HUDEP-2 (cell line): ENCODE measurements around the gene SUGCT.
"Not testable (repeated sequence)": the region's sequence is repeated elsewhere in the genome, so short reads cannot be mapped to it uniquely, and the experiment has no call there.

Experiments
- DNase-seq, 76 experiments: peaks; one replicate each; lab custom pipeline; 2025; ENCODE audit not compliant: unreplicated experiment in 76 of 76; lab: John Stamatoyannopoulos, UW

Gene SUGCT

DNA sequence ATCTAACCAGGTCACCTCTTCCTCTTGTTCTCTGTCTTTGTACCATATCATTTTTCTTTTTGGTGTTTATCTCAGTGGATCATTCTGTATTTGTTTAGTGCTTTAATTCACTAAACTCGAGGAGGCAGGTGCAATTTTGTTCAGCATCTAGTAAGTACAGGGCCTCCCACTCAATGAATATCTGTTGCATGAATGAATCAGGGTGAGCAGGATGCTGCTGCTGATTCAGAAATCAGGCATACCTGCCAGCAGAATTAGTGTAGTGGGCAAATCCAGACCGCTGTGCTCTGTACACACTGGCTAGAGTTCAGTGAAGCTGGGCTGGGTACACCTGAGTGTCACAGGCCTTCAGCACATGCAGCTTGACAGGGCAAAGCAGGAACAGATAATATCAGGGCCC is 511.9 kb downstream of the SUGCT start:
- no peak for DNase-seq

DNA sequence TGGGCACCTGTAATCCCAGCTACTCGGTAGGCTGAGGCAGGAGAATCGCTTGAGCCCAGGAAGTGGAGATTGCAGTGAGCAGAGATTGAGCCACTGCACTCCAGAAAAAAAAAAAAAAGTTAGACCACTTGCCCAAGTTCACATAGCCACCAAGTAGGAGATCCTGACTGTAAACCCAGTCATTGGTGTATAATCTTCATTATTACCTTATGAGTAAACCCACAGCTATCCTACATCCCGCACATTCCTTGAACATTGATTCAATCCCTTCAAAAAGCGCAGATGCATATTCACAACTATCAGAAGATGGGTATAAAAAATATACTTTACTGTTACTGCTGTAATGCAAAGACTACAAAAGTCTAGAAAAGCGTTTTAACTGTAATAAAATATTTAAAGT is 512.9 kb downstream of the SUGCT start:
- DNase-seq: no peak

DNA sequence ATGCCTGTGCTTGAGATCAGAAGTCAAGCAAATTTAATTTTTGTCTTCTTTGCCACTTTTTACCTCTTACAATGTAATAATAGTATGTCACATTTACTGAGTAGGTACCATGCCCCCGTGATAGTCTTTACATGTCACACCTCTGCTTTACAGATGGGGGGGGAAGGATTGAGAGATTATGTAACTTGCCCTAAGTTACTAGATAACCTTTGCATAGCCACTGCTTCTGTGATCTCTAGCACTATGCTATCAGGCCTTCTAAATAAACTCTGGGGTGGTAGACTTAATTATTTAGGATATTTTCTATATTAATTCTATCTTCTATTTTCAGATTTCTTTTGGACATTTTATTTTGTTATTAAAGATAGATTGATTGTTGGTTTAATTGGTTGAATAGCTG is 514.4 kb downstream of the SUGCT start:
- no peak for DNase-seq

DNA sequence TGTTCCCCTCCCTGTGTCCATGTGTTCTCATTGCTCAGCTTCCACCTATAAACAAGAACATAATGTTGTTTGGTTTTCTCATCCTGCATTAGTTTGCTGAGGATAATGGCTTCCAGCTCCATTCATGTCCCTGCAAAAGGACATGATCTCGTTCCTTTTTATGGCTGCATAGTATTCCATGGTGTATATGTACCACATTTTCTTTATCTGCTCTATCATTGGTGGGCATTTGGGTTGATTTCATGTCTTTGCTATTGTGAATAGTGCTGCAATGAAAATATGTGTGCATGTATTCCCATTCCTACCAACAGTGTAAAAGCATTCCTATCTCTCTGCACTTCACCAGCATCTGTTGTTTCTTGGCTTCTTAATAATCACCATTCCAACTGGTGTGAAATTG is 516.1 kb downstream of the SUGCT start:
- DNase-seq: not testable (repeated sequence)

DNA sequence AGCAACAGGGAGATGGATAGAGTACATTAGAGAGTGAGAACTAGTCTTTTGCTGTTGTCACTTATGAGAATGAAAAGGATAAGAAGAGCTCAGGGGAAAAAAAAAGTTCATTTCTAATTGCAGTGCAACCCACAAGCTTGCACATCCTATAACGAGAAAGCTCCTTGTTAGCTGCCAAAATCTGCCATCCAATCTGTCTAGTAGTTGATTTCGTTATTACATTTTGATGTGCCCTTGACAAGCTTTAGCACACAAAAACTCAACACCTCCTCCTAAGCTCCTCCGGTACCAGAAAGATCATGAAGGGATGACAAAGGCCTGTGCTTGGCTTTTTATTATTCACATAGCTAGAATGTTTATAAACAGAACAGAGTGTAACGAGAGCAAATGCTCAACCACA is 519.4 kb downstream of the SUGCT start:
- no peak for DNase-seq

DNA sequence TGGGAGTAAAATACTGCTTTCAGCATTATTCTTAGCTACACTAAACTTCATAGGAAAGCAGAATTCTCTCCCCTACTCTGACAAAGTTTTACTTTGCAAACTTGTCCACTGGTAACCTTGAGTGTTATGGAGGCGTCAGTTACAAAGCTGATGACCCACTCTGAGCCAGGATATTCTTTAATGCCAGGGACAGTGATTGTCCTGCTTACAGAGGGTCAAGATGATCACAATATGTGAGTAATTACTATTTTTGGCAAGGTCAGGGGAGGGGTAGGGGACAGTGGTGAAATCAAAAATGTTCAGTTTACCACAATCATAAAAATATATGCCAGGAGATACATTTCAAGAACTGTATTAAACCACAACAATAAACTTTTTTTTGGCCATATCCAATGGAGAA is 520.6 kb downstream of the SUGCT start:
- DNase-seq: no peak

DNA sequence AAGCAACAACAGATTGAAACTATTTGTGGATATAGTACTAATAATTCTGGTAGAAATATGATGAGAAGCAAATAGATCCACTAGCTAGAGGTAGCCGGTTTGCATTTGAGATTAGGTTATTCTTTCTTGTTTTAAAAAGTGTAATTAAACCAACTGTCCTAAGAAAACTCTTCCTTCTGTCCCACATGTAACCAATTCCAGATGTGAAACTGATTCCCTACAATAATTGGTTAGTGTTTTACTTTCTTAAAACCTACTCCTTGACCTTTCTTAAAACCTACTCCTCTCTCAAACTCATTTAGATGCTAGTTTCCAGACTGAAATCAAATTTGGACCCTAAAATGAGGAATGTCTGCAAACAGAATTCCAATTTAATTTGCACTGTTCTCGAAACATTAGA is 521.5 kb downstream of the SUGCT start:
- no peak for DNase-seq

DNA sequence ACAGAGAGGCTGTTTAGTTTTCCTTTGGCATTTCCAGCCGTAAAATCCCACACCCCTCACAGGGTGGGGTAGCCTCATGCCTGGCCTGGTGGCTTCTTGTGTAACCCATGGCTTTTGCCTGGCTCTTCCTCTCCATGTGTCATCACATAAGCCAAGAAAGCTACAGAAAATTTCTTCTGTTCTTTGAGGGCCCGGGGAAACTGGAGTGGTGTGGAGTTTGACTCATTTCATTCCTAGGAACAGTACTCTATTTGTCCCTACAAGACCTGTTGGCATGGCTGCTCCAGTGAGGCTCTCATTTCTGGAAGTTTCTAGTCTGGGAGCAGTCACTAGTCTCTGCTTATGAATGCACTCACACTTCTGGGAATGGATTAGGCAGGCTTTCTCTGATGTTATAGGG is 523.9 kb downstream of the SUGCT start:
- DNase-seq: no peak

DNA sequence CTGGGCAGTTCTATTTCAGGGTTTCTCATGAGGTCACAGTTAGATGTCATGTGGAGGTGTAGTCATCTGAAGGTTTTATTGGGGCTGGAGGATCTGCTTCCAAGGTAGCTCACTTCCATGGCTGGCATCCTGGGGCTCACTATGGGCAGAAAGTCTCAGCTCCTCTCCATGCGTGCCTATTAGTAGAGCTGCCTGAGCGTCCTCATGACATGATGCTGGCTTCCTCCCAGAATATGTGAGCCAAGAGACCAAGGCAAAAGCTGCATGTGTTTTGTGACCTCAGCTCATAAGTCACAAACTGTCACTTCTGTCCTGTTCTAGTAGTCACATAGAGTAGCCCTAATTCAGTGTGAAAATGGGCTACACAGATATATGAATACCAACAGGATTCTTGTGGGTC is 524.4 kb downstream of the SUGCT start:
- DNase-seq: no peak

DNA sequence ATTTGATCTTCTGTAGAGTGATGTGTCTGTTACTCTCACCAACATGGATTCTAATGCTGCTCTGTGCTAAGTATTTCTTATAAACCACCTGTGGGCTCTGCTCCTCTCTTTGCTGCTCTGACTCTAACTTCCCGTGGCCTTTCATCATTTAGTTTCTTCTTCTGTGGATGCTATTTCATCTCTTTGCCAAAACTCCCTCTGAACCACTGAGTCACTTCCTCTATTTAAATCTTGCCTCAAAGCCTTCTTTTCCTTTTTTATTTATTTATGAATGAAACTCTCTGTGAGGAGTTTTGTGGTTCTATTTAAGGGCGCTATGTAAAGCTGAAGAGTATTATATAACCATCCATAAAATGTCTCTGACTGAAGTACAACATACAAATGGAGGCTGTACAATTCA is 538.5 kb downstream of the SUGCT start:
- no peak for DNase-seq

DNA sequence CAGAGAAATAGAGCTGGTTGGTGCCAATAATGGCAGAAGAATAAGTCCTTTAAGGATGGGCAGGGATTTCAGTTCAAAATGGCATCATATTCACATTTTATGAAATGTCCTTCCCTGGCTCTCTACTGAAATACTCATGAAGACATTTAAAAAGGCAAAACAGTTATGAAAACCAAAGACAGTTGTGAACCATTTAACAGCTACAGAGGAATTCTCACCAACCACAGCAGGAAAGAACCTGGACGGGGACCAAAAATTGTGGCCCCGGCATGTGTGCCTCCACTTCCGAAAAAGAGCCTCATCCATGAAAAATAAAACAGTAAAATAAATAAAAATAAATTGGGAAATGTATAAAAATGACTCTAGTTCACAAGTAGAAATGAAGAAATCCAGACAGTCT is 539.5 kb downstream of the SUGCT start:
- no peak for DNase-seq

DNA sequence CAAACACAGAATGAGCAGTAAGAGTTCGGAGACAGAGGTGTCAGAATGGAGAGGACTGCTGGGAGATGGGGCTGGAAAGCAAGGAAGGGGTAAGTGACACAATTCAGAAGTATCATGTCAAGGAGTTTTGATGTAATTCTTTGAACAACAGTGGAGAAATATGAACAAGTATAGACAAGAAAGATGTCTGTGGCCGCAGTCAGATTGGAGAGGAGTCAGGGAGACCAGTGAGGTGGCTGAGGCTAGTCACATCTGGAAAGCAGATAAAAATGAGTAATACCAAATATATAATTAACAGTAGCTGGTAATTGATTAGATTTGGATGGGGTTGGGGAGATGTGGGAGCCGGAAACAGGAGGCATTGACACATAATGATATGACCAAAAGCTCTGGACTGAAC is 540.9 kb downstream of the SUGCT start:
- DNase-seq: no peak

DNA sequence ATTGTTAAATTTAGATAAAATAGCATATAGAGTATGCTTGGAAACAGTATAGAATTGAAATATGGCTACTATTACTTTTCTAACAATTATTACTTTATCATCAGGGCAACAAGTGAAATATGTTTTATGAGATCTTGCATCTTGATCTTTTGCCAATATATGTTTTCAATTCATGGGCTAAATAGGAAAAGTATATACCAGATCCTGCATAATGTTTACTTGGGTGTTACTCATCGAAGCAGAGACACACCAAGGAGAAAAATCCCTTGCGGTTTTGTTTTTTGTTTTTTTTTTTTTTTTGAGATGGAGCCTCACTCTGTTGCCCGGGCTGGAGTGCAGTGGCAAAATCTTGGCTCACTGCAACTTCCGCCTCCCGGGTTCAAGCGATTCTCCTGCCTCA is 541.4 kb downstream of the SUGCT start:
- no peak for DNase-seq

DNA sequence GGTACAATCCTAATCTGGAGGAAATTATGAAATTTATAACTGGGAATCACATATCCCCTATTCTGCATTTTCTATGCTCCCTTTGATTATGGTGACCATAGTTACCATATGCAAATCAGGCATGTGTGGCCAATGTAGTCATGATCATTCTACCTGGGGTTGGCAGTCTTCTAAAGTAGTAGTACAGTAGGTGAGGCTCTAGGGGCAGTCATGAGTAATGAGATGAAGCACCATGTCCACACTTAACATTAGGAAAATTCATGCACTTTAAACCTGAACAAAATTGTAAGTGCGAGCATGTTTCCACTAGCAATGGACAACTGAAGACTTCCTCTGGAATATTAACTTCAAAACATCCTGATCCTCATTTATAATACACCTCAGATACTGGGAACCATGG is 545.9 kb downstream of the SUGCT start:
- peak in 7 of 76 experiments; percentile 1 to 7 (median 5) for DNase-seq

DNA sequence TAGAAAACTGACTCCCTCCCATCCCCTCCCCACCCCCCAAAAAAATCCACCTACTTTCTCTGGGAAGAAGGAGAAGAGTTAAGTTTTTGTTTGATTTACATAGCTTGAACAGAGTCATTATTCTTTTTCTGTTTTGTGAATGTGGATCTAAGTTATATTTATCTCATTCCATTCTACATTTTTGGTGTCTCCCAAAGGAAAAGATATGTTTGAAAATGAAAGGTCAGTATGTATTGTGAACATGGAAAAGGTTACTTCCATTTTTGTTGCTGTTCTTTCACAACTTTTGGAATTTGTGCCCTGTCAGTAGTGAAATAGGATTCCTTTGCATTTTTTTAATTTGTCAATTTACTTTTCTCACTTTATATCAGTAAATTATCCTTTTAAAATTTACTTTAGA is 547.9 kb downstream of the SUGCT start:
- DNase-seq: no peak

DNA sequence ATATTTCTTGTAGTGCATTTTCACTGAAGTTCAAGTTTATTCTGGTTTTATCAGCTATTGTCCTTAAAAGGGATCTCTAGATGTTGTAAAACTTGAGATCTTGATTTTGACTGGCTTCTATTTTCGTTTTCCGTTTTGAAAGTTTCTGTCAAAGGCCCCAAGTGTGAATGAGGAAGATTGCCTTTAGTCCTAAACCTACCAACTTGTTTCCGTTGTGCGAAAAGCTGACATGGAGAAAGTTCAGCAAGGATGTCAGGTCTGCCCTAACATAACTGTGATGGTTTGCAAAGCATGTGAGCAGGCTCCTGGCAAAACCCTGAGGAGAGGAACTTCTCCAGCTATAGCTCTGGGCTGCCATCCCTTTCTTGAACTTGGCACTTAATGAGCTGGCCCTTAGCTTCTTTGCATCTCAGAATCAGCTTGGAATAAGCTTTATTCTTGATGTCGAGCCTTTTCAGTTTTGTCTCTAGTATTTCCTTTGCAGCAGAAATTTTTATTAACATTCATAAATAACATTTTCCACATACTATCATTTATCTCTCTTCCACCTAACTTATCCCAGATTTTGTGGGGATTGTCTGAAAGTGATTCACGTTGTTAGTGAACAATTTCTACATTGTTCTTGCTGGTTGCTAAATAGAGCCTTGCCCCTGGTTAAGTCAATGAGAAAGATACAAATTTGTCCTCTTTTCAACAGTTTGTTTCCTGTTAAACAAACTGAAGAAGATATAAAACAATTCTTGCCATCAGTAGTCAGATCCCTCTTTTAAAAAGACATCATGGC is 559.4 kb downstream of the SUGCT start:
- DNase-seq: no peak

DNA sequence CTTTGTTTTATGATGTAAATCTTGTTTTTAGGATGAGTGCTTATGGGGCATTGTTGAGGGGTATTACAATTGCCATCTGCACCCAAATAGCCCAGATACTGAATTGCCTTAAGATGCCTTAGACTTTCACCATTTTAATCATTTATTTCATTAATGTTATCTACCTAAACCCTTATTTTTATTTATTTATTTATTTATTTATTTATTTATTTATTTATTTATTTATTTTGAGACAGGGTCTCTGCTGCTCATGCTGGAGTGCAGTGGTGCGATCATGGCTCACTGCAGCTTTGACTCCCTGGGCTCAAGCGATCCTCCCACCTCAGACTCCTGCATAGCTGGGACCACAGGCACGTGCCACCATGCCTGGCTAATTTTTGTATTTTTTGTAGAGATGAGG is 560.2 kb downstream of the SUGCT start:
- no peak for DNase-seq

DNA sequence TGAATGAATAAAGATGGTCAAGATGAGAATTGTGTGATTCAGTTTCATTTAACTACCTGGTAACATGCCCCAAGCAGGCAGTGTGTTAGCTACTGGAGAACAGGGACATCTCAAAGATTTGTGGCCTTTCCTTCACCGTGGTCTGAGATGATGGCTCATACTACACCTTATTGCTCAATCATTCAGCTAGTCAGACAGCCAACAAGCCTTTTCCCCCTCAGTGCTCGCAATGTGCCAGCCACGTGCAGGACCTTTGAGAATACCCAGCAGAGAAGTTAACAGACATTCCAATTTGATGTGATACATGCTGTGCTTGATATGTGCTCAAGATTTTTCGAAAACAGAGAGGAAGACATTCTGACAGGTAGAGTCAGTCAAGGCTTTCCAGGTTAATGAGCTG is 562.8 kb downstream of the SUGCT start:
- no peak for DNase-seq

DNA sequence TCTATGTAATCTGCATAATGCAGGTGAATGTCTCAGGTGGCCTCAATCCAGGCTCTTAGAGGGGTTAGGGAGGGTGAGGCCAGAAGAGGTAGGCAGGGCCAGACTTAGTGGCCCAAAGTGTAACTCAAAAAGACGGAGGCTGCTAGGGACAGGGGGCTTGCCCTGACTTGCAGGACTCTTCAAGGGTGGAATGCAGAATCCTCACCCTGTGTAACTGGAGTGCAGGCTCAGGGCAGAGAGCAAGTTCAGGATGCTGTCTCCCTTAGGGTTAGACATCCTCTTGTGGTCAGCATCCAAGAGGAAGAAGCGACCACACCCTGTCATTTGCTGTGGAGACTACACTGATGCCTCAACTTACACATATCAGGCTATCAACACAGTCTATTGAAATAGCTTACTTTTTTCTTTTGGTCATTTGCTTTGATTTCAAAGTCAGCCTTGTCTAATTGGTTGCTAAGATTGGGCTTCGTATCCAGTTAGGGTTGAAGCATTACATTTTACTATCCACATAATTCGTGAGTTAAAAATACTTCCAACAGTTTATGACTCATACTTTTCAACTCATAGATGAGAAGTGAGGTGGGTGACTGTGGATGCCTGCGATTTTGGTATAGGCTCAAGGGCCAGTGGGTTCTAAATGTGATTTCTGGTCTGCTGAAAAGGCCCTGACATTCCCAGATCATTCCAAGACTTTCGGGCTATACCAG is 563.6 kb downstream of the SUGCT start:
- DNase-seq: no peak

DNA sequence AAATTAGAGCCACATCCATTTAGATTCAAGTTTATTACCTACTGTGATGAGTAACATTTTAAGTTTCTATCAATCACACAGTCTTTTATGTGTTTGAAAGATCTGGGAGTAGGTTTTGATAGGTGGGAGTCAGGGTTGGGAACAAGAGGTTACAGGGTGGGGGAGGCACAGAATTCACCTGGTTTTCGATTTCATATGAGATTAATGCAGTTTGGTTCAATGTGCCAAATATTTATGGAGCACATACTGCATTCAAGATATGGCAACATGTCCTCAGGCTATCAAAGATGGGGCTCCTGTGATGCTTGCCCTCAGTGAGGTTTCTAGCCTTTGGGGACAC is 564.1 kb downstream of the SUGCT start:
- DNase-seq: no peak

DNA sequence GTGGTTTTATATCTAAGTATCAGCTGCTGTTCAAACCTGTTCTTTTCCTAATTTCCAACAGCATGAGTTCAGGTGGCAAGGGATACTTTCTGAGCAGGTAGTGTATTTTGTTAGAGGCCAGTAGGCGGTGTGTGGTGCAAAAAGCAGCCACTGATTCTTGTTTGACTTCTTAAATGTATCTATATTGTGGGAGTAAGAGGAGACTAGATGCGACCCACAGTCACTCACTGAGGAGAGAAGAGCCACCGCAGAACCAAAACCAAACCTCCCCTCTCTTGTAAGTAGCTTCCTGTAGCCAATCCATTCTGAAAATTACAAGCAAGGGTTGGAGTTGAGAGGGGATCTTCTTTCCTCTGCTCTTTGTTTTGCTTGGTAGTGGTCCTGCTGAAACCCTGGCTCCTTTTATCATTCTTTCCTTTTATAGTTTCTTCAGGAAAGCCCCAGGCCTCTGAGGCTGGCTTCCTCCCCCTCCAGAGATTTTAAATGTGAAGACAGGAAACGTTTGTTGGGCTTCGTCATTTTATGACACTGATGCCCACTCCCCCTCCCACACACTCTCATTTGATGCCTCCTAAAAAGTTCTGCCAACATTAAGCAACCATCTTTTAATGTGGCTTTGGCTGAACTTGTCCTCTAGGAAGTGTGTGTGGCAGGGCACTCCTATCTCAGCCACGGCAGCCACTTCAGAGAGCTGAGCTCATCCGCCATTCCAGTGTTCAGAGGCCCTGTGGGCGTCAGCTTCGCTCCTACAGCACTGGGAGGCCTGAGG is 566.0 kb downstream of the SUGCT start:
- no peak for DNase-seq
